GM18507 (cell line): ENCODE measurements around the gene APP.

ENCODE experiments used
- DNase-seq: peaks from one replicate; pipeline ENCODE4 v3.0.0; 2011; ENCODE audit warnings: low read depth; ENCODE audit not compliant: insufficient read length; ENCODE audit errors: extremely low spot score
- FAIRE-seq: peaks from 2 replicates; lab custom pipeline; 2011; peaks lifted over from hg19 to GRCh38; lab: Jason Lieb, UNC

APP gene

GRCh38 chr21:26167593-26167992, 3.0 kb downstream of the APP start:
- DNase-seq (no peak), FAIRE-seq (no peak)

GRCh38 chr21:26165331-26165730, 5.2 kb downstream of the APP start:
- no peak for FAIRE-seq
- no peak for DNase-seq

GRCh38 chr21:26164311-26164710, 6.3 kb downstream of the APP start:
- DNase-seq, result no peak
- no peak for FAIRE-seq

GRCh38 chr21:26162081-26162480, 8.5 kb downstream of the APP start:
- DNase-seq (no peak), FAIRE-seq (no peak)

- DNase-seq (no peak), FAIRE-seq (no peak)
These were observed 10.7 kb downstream of the APP start for GRCh38 chr21:26159869-26160268.

- FAIRE-seq (no peak), DNase-seq (no peak)
These were observed 12.8 kb downstream of the APP start for GRCh38 chr21:26157801-26158200.

- FAIRE-seq, result no peak
- DNase-seq, result no peak
These were observed 15.8 kb downstream of the APP start for GRCh38 chr21:26154753-26155152.

- DNase-seq (no peak), FAIRE-seq (no peak)
These were observed 16.8 kb downstream of the APP start for GRCh38 chr21:26153758-26154157.

GRCh38 chr21:26148840-26149354, 21.7 kb downstream of the APP start:
- DNase-seq (no peak), FAIRE-seq (no peak)

GRCh38 chr21:26148071-26148839, 22.3 kb downstream of the APP start:
- no peak for FAIRE-seq
- DNase-seq, result no peak

GRCh38 chr21:26147535-26147934, 23.0 kb downstream of the APP start:
- DNase-seq, result no peak
- no peak for FAIRE-seq

- FAIRE-seq (no peak), DNase-seq (no peak)
These were observed 23.9 kb downstream of the APP start for GRCh38 chr21:26146681-26147080.

GRCh38 chr21:26144031-26144430, 26.5 kb downstream of the APP start:
- no peak for DNase-seq

GRCh38 chr21:26142363-26142762, 28.2 kb downstream of the APP start:
- no peak for FAIRE-seq
- DNase-seq, result no peak

More at GRCh38 chr21:26144031-26144430, 26.5 kb downstream of the APP start:
- FAIRE-seq, result no peak

GRCh38 chr21:26140926-26141325, 29.6 kb downstream of the APP start:
- DNase-seq (no peak), FAIRE-seq (no peak)

GRCh38 chr21:26140164-26140579, 30.4 kb downstream of the APP start:
- DNase-seq (no peak), FAIRE-seq (no peak)

GRCh38 chr21:26138615-26139257, 31.8 kb downstream of the APP start:
- FAIRE-seq (no peak), DNase-seq (no peak)

- FAIRE-seq (no peak), DNase-seq (no peak)
These were observed 33.0 kb downstream of the APP start for GRCh38 chr21:26137379-26138060.

GRCh38 chr21:26136671-26137070, 33.9 kb downstream of the APP start:
- peak; percentile 89 for FAIRE-seq
- DNase-seq, result no peak

GRCh38 chr21:26135520-26135919, 35.0 kb downstream of the APP start:
- FAIRE-seq (no peak), DNase-seq (no peak)
